ENCODE data around the gene FGFR1OP2.
"Not testable (repeated sequence)": the region's sequence is repeated elsewhere in the genome, so short reads cannot be mapped to it uniquely, and the experiment has no call there.

Gene FGFR1OP2

GRCh38 chr12:26948309-26948708 lies 10.0 kb downstream of the FGFR1OP2 start:
- DNase-seq = no peak

GRCh38 chr12:26953447-26953846 lies 15.2 kb downstream of the FGFR1OP2 start:
- DNase-seq = no peak

GRCh38 chr12:26954027-26954426 lies 15.8 kb downstream of the FGFR1OP2 start:
- DNase-seq = no peak

DNA sequence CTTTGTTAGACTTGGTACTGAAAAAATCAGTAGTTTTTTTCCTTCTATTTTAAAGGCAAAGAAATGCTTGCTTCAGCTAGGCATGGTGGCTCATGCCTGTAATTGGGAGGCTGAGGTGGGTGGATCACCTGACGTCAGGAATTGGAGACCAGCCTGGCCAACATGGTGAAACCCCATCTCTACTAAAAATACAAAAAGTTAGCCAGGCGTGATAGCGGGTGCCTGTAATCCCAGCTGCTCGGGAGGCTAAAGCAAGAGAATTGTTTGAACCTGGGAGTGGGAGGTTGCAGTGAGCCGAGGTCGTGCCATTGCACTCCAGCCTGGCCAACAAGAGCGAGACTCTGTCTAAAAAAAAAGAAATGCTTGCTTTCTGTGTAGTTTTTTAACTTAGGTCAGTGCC lies 23.1 kb downstream of the FGFR1OP2 start:
- not testable (repeated sequence) for DNase-seq

GRCh38 chr12:26961803-26962202 lies 23.5 kb downstream of the FGFR1OP2 start:
- DNase-seq = no peak

DNA sequence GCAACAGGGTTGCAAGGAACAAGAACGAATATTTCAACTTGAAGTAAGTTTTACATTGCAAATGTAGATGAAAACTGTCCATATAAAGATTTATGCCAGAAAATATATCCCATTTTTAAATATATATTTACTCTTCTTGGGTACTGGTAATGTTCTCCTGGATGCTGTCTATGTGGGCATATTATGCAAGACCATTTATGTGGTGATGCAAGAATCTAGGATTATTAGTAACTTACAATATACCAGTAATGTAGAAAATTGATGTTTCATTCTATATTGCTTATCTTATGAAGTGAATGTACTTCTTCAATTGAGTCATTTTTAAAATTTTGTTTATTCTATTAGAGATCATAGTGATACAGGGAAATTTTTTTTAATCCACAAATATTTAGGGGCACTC lies 25.1 kb downstream of the FGFR1OP2 start:
- DNase-seq = no peak

DNA sequence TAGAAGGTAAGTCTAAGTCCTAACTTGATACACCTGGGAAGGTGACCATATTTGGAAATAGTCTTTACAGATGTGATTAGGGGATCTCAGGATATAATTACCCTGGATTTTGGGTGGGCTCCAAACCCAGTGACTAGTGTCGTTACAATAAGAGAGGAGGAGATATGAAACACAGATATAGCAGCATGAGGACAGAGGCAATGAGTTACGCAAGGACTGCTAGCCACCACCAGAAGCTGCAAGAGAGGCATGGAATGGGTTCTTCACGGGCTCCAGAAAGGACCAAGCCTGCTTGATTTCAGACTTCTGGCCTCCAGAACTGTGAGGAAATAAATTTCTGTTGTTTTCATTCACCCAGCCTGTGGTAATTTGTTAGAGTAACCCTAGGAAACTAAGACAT lies 28.6 kb downstream of the FGFR1OP2 start:
- no peak for DNase-seq

GRCh38 chr12:26970136-26970535 lies 31.9 kb downstream of the FGFR1OP2 start:
- DNase-seq = no peak

DNA sequence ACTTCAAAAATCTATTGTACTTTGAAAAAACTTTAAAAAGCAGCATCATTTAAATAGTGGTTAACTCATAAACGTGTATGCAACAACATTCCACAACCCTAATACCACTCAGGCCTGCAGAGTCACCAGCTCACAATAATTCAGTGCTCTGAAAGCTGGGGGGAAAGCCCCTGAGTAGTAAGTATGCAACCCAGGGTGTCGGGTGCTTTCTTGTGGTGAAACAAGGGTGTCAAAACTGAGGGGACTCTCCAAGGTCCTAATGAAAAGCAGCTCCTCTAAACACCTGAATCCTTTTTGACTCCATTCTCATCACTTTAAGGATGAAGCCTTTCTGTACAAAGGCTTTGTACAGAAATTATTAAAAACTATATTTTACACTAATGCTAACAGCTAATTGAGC lies 33.7 kb downstream of the FGFR1OP2 start:
- no peak for DNase-seq

DNA sequence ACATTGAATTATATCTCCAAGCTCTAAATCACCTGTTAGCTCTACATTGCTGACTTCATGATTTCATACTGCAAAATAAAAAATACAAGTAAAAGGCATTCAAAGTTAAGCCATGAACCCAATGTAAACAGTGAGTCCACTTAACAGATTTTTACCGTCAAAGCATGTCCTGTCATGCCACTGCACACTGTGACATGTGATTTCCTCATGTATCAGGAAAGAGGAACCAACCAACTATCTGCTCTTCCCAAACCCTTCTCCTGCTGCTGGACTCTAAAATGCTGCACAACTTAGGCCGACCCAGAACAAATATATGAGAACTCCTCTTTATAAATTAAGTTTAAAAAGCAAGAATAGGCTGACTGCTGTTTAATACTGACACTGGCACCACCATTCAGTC lies 38.4 kb downstream of the FGFR1OP2 start:
- DNase-seq = no peak

DNA sequence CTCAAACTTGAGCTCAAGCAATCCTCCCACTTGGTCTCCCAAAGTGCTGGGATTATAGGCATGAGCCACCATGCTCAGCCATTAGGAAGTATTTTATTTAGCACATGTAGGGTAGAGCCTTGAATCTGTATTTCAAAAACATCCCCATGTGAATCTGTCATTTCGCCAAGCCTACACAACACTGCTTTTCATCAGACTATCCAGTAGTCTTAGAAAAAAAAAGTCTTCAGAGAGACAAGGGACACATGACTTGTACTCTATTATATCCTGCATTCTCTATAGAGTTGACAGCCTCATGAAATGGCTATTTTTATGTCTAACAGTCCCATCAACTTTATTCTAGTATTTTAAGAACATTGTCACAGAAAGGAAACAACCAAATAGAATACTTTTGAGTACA lies 40.5 kb downstream of the FGFR1OP2 start:
- no peak for DNase-seq

DNA sequence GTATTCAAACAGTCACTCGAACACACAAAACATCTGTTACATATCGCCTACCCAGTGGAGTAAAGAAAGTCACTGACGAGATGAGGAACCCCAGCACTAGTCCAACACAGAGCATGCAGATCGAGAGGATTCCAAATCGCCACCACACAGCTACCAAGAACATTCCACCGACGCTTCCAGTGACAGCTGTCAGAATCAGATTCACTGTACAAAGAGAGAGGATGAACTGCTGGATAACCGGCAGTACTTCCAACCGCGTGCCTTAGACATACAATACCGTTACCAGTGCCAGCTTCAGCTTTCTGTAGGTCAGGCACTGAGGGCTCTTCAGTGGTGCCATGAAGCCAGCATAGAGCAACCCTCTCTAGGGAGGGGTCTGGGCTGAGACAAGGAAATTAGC lies 41.5 kb downstream of the FGFR1OP2 start:
- no peak for DNase-seq

DNA sequence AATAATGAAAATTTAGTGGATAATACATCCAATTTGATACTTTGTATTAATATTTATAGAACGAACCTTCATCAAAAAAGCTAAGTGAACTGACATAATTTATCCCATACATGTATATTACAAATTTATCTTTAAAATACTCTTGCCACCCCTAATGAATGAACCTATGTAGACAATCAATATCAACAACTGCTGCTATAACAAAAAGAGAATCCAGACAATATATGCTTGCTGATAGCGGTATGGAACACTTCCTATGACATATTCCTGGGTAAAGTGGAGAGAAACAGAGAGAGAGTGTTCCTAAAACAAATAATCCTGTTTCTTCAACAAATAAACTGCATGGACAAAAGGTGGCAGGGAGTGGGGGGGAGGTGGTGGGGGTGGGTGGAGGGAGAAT lies 44.6 kb downstream of the FGFR1OP2 start:
- DNase-seq = no peak

DNA sequence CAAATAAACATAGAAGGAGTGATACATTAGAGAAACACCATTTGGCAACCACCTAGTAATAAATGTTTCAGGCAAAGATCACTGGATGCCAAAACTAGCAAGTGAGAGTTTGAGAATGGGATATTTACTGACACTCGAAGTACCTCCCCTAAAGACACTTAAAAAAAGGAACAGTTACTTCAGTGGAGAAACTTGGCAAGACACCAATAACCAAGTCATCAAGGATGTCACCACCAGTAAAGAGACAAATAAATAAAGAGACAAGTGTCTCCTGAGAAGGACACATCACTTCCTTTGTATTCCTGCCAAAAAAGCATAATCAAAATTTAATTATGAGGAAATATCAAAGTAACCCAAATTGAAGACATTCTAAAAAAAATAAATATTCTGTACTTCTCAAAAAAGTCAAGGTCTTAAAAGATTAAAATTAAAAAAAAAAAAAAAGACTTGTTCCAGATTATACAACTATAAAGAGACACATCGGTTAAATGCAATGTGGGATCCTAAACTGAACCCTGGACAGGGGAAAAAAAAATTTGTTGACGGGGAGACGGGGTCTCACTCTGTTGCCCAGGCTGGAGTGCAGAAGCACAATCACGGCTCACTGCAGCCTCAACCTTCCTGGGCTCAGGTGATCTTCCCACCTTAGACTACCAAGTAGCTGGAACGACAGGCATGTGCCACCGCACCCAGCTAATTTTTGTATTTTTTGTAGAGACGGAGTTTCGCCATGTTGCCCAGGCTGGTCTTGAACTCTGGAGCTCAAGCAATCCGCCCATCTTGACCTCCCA lies 49.6 kb downstream of the FGFR1OP2 start:
- no peak for DNase-seq

GRCh38 chr12:26988703-26989102 lies 50.4 kb downstream of the FGFR1OP2 start:
- no peak for DNase-seq

- DNase-seq = no peak
These were observed 51.6 kb downstream of the FGFR1OP2 start for GRCh38 chr12:26989873-26990272.

DNA sequence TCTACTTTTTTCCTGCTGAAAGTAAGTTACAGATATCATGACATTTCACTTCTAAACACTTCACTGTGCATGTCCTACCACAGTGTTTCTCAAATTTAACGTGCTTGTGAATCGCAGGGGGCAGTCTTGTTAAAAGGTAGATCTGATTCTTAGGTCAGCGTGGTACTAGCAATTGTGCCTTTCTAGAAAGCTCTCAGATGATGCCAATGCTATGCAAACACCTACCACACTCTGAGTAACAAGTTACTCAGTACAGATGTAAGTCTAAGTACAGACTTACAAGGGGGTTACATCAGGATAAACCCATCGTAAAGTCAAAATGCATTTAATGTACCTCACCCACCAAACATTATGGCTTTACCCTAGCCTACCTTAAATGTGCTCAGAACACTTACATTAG lies 53.6 kb downstream of the FGFR1OP2 start:
- no peak for DNase-seq

DNA sequence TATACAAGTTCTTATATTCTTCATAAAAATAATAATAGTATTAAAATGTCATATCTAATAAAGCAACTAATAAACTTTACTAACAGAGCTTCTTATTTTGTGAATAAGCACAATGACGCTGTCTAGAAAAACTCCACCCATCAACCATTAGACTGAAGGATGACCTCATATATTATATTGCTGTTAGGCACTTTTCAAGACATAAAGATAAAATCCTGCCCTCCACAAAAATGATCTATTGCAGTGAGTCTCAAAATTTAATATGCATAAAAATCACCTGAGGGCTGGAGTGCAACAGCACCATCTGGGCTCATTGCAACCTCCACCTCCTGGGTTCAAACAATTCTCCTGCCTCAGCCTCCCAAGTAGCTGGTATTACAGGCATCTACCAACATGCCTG lies 55.8 kb downstream of the FGFR1OP2 start:
- no peak for DNase-seq

DNA sequence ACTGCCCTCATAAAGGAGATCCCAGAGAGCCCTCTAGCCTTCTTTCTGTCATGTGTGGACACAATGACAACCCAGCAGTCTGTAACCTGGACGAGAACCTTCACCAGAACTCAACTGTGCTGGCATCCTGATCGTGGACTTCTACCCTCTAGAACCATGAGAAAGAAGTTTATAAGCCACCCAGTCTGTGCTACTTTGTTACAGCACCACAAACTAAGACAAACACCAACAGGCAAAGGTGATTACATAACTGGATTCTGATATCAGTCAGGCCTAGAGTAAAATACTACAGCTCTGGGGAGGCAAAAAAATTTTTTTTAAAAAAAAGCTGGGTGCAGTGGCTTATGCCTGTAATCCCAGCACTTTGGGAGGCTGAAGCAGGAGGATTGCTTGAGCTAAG lies 57.4 kb downstream of the FGFR1OP2 start:
- DNase-seq = no peak

GRCh38 chr12:26997003-26997402 lies 58.7 kb downstream of the FGFR1OP2 start:
- DNase-seq = no peak

DNA sequence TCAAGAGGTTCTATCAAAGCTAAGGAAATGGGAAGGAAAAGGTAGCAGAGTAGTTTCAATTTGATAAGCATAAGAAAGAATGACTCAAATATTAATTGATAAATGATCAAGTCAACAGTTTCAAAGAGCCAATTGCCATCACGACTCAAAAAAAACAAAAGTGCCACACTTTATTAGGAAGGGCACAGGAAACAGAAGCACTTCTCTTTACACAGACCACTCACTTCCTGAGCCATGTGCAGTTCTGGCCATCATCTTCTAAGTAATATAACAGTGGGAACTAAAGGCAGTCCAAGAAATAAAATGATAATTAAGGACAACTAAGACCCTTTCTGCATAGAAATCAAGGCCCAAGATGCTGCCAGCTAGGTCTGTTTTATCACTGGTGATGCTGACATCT lies 62.7 kb downstream of the FGFR1OP2 start:
- no peak for DNase-seq

DNA sequence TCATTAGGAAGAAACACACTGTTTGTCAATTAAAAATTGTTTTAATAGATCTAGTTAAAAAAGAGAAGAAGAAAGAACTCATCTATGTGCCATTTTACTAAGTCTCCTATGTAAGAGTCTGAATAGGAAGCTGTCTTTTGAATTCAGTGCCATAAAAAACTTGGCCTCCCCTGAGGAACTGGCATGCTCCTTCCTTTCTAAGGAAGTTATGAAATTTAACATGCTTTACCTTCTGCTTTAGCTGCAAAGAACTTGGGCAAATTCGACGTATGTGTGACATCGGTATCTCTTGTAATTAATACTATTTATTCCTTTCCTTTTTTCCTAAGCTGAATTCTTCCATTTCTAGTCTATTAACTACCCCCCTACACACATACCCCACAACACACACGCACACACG lies 63.4 kb downstream of the FGFR1OP2 start:
- no peak for DNase-seq

GRCh38 chr12:27002141-27002540 lies 63.9 kb downstream of the FGFR1OP2 start:
- no peak for DNase-seq

GRCh38 chr12:27003421-27004381 lies 65.4 kb downstream of the FGFR1OP2 start:
- DNase-seq = no peak

Data from amniotic stem cell (primary cell).